Thyroid gland (tissue), 4 donors: ENCODE data around the gene TRAPPC3L. TPM values are rescaled to one million over a fixed set of nuclear protein-coding genes. Genes with fewer than 3 reads are reported as not detected.

ENCODE experiments used
- DNase-seq, 2 donors: peaks; one replicate each; pipeline ENCODE4 v3.0.0-alpha.2; 2019
- H3K27ac ChIP-seq, 3 donors: fragments of 200-600 bp; sonication (generic); 1 replicate in 2 of 3; 2 replicates in 1 of 3; pipeline ENCODE4 v1.5.1; 2016 to 2019; ENCODE audit warnings: mild to moderate bottlenecking in 1 of 3, moderate library complexity in 1 of 3
- H3K27me3 ChIP-seq: fragments of 200-600 bp; sonication (generic); one replicate; pipeline ENCODE4 v1.5.1; 2019
- H3K36me3 ChIP-seq, 2 donors: fragments of 200-600 bp; sonication (generic); one replicate each; pipeline ENCODE4 v1.5.1; 2016 to 2019
- H3K4me1 ChIP-seq, 2 donors: fragments of 200-600 bp; sonication (generic); one replicate each; pipeline ENCODE4 v1.5.1; 2017 to 2019
- H3K4me3 ChIP-seq, 3 donors: fragments of 200-600 bp; sonication (generic); replicated peaks in 1 of 3; 1 replicate in 2 of 3; 2 replicates in 1 of 3; pipeline ENCODE4 v1.5.1; 2016; ENCODE audit warnings: mild to moderate bottlenecking in 1 of 3
- H3K9me3 ChIP-seq: fragments of 200-600 bp; sonication (generic); one replicate; pipeline ENCODE4 v1.5.1; 2017
- POLR2A ChIP-seq, 2 donors: fragments of 450-650 bp; IDR thresholded peaks; one replicate each; pipeline ENCODE4 v1.6.1; 2017; ENCODE audit warnings: antibody characterized with exemption in 2 of 2, mild to moderate bottlenecking in 2 of 2, moderate library complexity in 1 of 2
- WGBS, 2 donors: methylation state at CpG; one replicate each; pipeline ENCODE4 v1.1.5; 2017; 5-methylcytosine and 5-hydroxymethylcytosine counted together
- intact Hi-C: fragments of 100-400 bp; cut with DNase I; formaldehyde crosslinking; loops from one replicate; pipeline ENCODE4 v1.15.1; 2023
- total RNA-seq, 4 donors: library from RNA; depleted of rRNA; stranded (reverse); fragments of >200 nt; gene quantifications; one replicate each; pipeline ENCODE4 v1.2.3, GENCODE V29; 2016
- TF ChIP-seq, protein P1 (sequence below), 6 experiments: fragments of 200-600 bp in 3 of 6; fragments of 450-650 bp in 3 of 6; sonication (generic) in 3 of 6; IDR thresholded peaks; one replicate each; pipeline ENCODE4 v1.5.1; 2016 to 2019; ENCODE audit warnings: antibody characterized with exemption in 6 of 6, mild to moderate bottlenecking in 2 of 6, inconsistent platforms in 1 of 6, moderate library complexity in 1 of 6

TRAPPC3L gene
- total RNA-seq: under 1 TPM in 2 of 4 donors, not detected in 2; 0.13 to 0.42 TPM

GRCh38 chr6:116545651-116546050, at the start of gene TRAPPC3L:
Gene TRAPPC3L, minus strand, starts transcription at chr6:116545684. Its CDS starts 170 bp downstream, at chr6:116545514.
- no peak within 1 kb of the TSS for H3K4me3 ChIP-seq
- no peak for TF ChIP-seq POLR2A (IDR thresholded peaks at IDR 0.05)
- TF ChIP-seq, protein P1, sequence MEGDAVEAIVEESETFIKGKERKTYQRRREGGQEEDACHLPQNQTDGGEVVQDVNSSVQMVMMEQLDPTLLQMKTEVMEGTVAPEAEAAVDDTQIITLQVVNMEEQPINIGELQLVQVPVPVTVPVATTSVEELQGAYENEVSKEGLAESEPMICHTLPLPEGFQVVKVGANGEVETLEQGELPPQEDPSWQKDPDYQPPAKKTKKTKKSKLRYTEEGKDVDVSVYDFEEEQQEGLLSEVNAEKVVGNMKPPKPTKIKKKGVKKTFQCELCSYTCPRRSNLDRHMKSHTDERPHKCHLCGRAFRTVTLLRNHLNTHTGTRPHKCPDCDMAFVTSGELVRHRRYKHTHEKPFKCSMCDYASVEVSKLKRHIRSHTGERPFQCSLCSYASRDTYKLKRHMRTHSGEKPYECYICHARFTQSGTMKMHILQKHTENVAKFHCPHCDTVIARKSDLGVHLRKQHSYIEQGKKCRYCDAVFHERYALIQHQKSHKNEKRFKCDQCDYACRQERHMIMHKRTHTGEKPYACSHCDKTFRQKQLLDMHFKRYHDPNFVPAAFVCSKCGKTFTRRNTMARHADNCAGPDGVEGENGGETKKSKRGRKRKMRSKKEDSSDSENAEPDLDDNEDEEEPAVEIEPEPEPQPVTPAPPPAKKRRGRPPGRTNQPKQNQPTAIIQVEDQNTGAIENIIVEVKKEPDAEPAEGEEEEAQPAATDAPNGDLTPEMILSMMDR (IDR thresholded peaks at IDR 0.05): no peak
- no peak within 1 kb of the TSS for H3K27ac ChIP-seq
- intact Hi-C loops: no loop called here
- no peaks in the 10 kb centered on the region for H3K27me3 ChIP-seq
- WGBS, 2 donors: 32 to 49% methylated on average over 4 of the region's 4 CpGs
- H3K9me3 ChIP-seq: no peaks in the 10 kb centered on the region
- no peak for DNase-seq
- no peaks in the 10 kb centered on the region for H3K36me3 ChIP-seq
- H3K4me1 ChIP-seq: no peaks in the 10 kb centered on the region

DNA sequence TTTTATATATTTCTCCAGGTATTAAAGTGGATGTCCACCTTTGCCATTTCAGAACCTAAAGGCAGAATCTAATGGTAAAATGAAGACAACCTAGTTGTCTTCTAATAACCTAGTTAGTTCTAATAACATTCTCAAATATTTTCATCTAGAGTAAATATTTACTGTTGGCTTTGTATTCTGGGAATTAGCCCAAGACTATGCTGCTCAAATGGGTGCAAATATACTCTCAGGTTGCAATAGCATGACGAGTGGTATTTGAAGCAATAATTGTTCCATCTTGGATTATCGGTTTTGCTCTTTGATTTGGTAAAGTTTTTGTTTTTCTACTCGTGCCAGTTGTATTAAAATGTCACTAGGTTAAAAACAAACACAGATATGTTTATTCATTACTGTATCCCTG, 49.8 kb upstream of the TRAPPC3L start:
- no peak for TF ChIP-seq POLR2A (IDR thresholded peaks at IDR 0.05)
- TF ChIP-seq, protein P1 (IDR thresholded peaks at IDR 0.05): no peak
- 91 to 93% methylated on average over 3 of the region's 3 CpGs for WGBS, 2 donors
- peaks cover 16 to 30% of the 10 kb centered on the region in 2 donors for H3K36me3 ChIP-seq
- no peaks in the 10 kb centered on the region for H3K9me3 ChIP-seq
- H3K27me3 ChIP-seq: no peaks in the 10 kb centered on the region
- no peak overlapping the region for H3K27ac ChIP-seq
- intact Hi-C loops: no loop called here
- H3K4me3 ChIP-seq: no peak overlapping the region
- H3K4me1 ChIP-seq: no peaks in the 10 kb centered on the region
- no peak for DNase-seq

DNA sequence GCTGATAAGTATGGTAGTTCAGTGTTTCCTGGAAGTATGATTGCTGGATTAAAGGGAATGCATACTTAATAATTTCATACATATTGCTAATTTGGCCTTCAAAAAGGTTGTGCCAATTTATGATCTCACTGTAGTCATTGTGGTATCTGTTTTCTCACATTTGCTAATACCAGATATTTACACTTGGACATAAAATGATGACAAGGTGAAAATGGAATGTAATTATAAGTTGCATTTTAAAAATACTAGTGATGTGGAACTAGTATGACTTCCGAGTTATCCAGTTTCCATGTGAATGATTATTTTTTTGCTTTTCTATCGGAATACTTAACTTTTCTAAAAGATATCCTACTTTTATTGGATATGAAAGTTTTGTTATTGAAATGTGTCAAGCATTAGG, 41.3 kb upstream of the TRAPPC3L start:
- DNase-seq: no peak
- Histone ChIP-seq H3K4me3 (no peak overlapping the region), H3K9me3 (no peaks in the 10 kb centered on the region), H3K27me3 (no peaks in the 10 kb centered on the region), H3K36me3 (peaks cover 24 to 31% of the 10 kb centered on the region in 2 donors), H3K27ac (no peak overlapping the region), H3K4me1 (no peaks in the 10 kb centered on the region)
- TF ChIP-seq POLR2A (IDR thresholded peaks at IDR 0.05): no peak
- TF ChIP-seq, protein P1 (IDR thresholded peaks at IDR 0.05): no peak
- 98 to 99% methylated on average over 2 of the region's 2 CpGs for WGBS, 2 donors
- intact Hi-C loops: no loop called here

- intact Hi-C loops: no loop called here
- no peaks in the 10 kb centered on the region for H3K4me1 ChIP-seq
- peaks cover 20 to 27% of the 10 kb centered on the region in 2 donors for H3K36me3 ChIP-seq
- H3K27ac ChIP-seq: no peak overlapping the region
- H3K9me3 ChIP-seq: no peaks in the 10 kb centered on the region
- H3K27me3 ChIP-seq: no peaks in the 10 kb centered on the region
- TF ChIP-seq POLR2A (IDR thresholded peaks at IDR 0.05): no peak
- TF ChIP-seq, protein P1 (IDR thresholded peaks at IDR 0.05): no peak
- DNase-seq: no peak
- no peak overlapping the region for H3K4me3 ChIP-seq
Observed at GRCh38 chr6:116586276-116586675, 40.8 kb upstream of the TRAPPC3L start.

GRCh38 chr6:116580198-116580597, 34.7 kb upstream of the TRAPPC3L start:
- peaks cover 0 to under 1% of the 10 kb centered on the region in 2 donors for H3K36me3 ChIP-seq
- 91 to 94% methylated on average over 2 of the region's 2 CpGs for WGBS, 2 donors
- TF ChIP-seq, protein P1 (IDR thresholded peaks at IDR 0.05): no peak
- no peak for TF ChIP-seq POLR2A (IDR thresholded peaks at IDR 0.05)
- no peaks in the 10 kb centered on the region for H3K4me1 ChIP-seq
- intact Hi-C loops: no loop called here
- H3K9me3 ChIP-seq: no peaks in the 10 kb centered on the region
- no peak overlapping the region for H3K4me3 ChIP-seq
- no peak overlapping the region for H3K27ac ChIP-seq
- no peak for DNase-seq
- H3K27me3 ChIP-seq: no peaks in the 10 kb centered on the region
